Endothelial cell of umbilical vein (primary cell): ENCODE data around the gene CEMIP.

ENCODE experiments used
- EZH2 ChIP-seq: IDR thresholded peaks from 2 replicates; pipeline ENCODE4 v1.6.1; 2012; ENCODE audit warnings: borderline replicate concordance, low read depth, mild to moderate bottlenecking, moderate library complexity, low read length, inconsistent platforms; ENCODE audit not compliant: severe bottlenecking
- FOS ChIP-seq: IDR thresholded peaks from 2 replicates; pipeline ENCODE4 v1.6.1; 2011; ENCODE audit warnings: mild to moderate bottlenecking, low read length, moderate library complexity, borderline replicate concordance; ENCODE audit not compliant: insufficient read depth
- JUN ChIP-seq: IDR thresholded peaks from 2 replicates; pipeline ENCODE4 v1.6.1; 2011; ENCODE audit warnings: borderline replicate concordance, low read depth; ENCODE audit not compliant: insufficient read length, insufficient read depth
- POLR2A ChIP-seq: IDR thresholded peaks from 2 replicates; pipeline ENCODE4 v1.6.1; 2012; ENCODE audit warnings: low read depth, mild to moderate bottlenecking, control low read depth, low read length
- POLR2AphosphoS5 ChIP-seq: IDR thresholded peaks from 2 replicates; pipeline ENCODE4 v1.6.1; 2012; ENCODE audit warnings: low read depth, mild to moderate bottlenecking, control low read depth, low read length, moderate library complexity; ENCODE audit not compliant: insufficient read depth
- TF ChIP-seq, protein P1 (sequence below), 2 donors: IDR thresholded peaks; 1 replicate in 1 of 2; 2 replicates in 1 of 2; pipeline ENCODE4 v1.5.1; 2011; ENCODE audit warnings: low read length in 2 of 2, mild to moderate bottlenecking in 2 of 2, moderate library complexity in 2 of 2, control low read depth in 1 of 2, inconsistent platforms in 1 of 2, low read depth in 1 of 2; ENCODE audit not compliant: insufficient read depth in 1 of 2; ENCODE audit errors: extremely low read depth in 1 of 2
- TF ChIP-seq, protein P2 (sequence below): IDR thresholded peaks from 2 replicates; pipeline ENCODE4 v1.6.1; 2011; ENCODE audit not compliant: insufficient read depth, insufficient read length

DNA sequence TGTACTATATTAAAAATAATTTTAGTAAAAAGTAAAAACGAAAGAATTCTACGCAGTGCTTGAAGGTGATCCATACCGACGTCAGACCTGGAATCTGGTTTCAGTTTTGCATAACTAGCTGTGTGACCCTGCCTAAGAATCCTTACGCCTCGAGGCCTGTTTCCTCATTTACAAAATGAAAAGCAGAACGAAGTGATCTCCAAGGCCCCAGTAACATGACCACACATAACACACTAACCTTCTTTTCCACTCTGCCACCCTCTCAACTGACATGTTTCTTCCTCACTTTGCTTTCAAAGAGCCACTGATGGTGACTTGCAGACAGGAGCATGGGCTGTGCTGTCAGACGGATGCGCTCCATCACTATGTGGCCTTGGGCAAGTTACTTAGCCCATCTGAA lies 205.7 kb downstream of the CEMIP start:
- no peak for TF ChIP-seq POLR2A
- TF ChIP-seq, protein P1, sequence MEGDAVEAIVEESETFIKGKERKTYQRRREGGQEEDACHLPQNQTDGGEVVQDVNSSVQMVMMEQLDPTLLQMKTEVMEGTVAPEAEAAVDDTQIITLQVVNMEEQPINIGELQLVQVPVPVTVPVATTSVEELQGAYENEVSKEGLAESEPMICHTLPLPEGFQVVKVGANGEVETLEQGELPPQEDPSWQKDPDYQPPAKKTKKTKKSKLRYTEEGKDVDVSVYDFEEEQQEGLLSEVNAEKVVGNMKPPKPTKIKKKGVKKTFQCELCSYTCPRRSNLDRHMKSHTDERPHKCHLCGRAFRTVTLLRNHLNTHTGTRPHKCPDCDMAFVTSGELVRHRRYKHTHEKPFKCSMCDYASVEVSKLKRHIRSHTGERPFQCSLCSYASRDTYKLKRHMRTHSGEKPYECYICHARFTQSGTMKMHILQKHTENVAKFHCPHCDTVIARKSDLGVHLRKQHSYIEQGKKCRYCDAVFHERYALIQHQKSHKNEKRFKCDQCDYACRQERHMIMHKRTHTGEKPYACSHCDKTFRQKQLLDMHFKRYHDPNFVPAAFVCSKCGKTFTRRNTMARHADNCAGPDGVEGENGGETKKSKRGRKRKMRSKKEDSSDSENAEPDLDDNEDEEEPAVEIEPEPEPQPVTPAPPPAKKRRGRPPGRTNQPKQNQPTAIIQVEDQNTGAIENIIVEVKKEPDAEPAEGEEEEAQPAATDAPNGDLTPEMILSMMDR (IDR thresholded peaks at IDR 0.05; ENCODE audit: extremely low read depth in 1 of 2, insufficient read depth in 1 of 2, low read depth in 1 of 2, low read length in 2 of 2): no peak
- TF ChIP-seq EZH2: no peak
- TF ChIP-seq, protein P2, sequence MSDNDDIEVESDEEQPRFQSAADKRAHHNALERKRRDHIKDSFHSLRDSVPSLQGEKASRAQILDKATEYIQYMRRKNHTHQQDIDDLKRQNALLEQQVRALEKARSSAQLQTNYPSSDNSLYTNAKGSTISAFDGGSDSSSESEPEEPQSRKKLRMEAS: no peak
- TF ChIP-seq JUN: no peak
- TF ChIP-seq FOS: no peak
- TF ChIP-seq POLR2AphosphoS5: no peak
